B cell (primary cell): Measurements from ENCODE around the gene CLGN.

ENCODE experiments used
- CTCF ChIP-seq: fragments of 200-600 bp; IDR thresholded peaks from one replicate; pipeline ENCODE4 v1.8.0; 2022; ENCODE audit warnings: antibody characterized with exemption, mild to moderate bottlenecking
- EZH2 ChIP-seq: IDR thresholded peaks from 2 replicates; pipeline ENCODE4 v1.6.1; 2012; ENCODE audit warnings: borderline replicate concordance, low read depth, mild to moderate bottlenecking, moderate library complexity, low read length; ENCODE audit not compliant: insufficient read depth, poor library complexity, severe bottlenecking

- no peak for TF ChIP-seq CTCF
- no peak for TF ChIP-seq EZH2
These were observed 22.9 kb upstream of the CLGN start for GRCh38 chr4:140450352-140450751.
